NCI-H146 (cell line): ENCODE results near the gene ZNF268.

Source experiments
- DNase-seq: peaks from one replicate; lab custom pipeline; 2025; lab: John Stamatoyannopoulos, UW

Gene ZNF268

GRCh38 chr12:133181238-133181959 lies at the start of gene ZNF268:
Gene ZNF268, plus strand, starts transcription at chr12:133181495. Its CDS starts 503 bp downstream, at chr12:133181998.
- DNase-seq: peak; percentile 91

- DNase-seq: no peak
These were observed 45.5 kb upstream of the ZNF268 start for GRCh38 chr12:133135747-133136146.

- DNase-seq: no peak
These were observed 35.3 kb upstream of the ZNF268 start for GRCh38 chr12:133145981-133146380.

- no peak for DNase-seq
These were observed 25.1 kb upstream of the ZNF268 start for GRCh38 chr12:133156125-133156690.

GRCh38 chr12:133165776-133166175 lies 15.5 kb upstream of the ZNF268 start:
- no peak for DNase-seq

GRCh38 chr12:133172491-133172890 lies 8.8 kb upstream of the ZNF268 start:
- DNase-seq: no peak

- no peak for DNase-seq
These were observed 6.4 kb upstream of the ZNF268 start for GRCh38 chr12:133174901-133175300.

GRCh38 chr12:133180669-133181068 lies 626 bp upstream of the ZNF268 start:
- DNase-seq: no peak

- DNase-seq: no peak
These were observed 8.9 kb downstream of the ZNF268 start for GRCh38 chr12:133190176-133190575.

GRCh38 chr12:133192847-133193246 lies 11.6 kb downstream of the ZNF268 start:
- no peak for DNase-seq

- no peak for DNase-seq
These were observed 20.6 kb downstream of the ZNF268 start for GRCh38 chr12:133201888-133202287.

- no peak for DNase-seq
These were observed 21.4 kb downstream of the ZNF268 start for GRCh38 chr12:133202493-133203343.

GRCh38 chr12:133203344-133204263 lies 22.3 kb downstream of the ZNF268 start:
- no peak for DNase-seq

- DNase-seq: no peak
These were observed 22.9 kb downstream of the ZNF268 start for GRCh38 chr12:133204264-133204603.

- no peak for DNase-seq
These were observed 25.1 kb downstream of the ZNF268 start for GRCh38 chr12:133206390-133206789.

- DNase-seq: no peak
These were observed 34.4 kb downstream of the ZNF268 start for GRCh38 chr12:133215724-133216123.

- DNase-seq: no peak
These were observed 35.9 kb downstream of the ZNF268 start for GRCh38 chr12:133217219-133217618.

- DNase-seq: no peak
These were observed 39.2 kb downstream of the ZNF268 start for GRCh38 chr12:133220521-133220920.

- no peak for DNase-seq
These were observed 39.9 kb downstream of the ZNF268 start for GRCh38 chr12:133221241-133221640.

GRCh38 chr12:133222211-133222610 lies 40.9 kb downstream of the ZNF268 start:
- DNase-seq: no peak

GRCh38 chr12:133225527-133225926 lies 44.2 kb downstream of the ZNF268 start:
- no peak for DNase-seq

- no peak for DNase-seq
These were observed 45.4 kb downstream of the ZNF268 start for GRCh38 chr12:133226690-133227089.
